Parathyroid adenoma (tissue), 2 donors: Measurements from ENCODE around the gene GRIA1.

Source experiments
- H2AFZ ChIP-seq: fragments of 300-600 bp; sonication (generic); one replicate; pipeline ENCODE4 v1.7.0; 2017; ENCODE audit warnings: antibody characterized with exemption, mild to moderate bottlenecking
- H3K27ac ChIP-seq: fragments of 300-600 bp; sonication (generic); one replicate; pipeline ENCODE4 v1.7.0; 2017
- H3K27me3 ChIP-seq: fragments of 300-600 bp; sonication (generic); one replicate; pipeline ENCODE4 v1.7.0; 2017; ENCODE audit warnings: low read length; ENCODE audit not compliant: control insufficient read depth, insufficient read depth
- H3K36me3 ChIP-seq: fragments of 300-600 bp; sonication (generic); one replicate; pipeline ENCODE4 v1.7.0; 2017; ENCODE audit warnings: low read length; ENCODE audit not compliant: control insufficient read depth, insufficient read depth
- H3K4me1 ChIP-seq: fragments of 300-600 bp; sonication (generic); one replicate; pipeline ENCODE4 v1.7.0; 2017; ENCODE audit warnings: control low read depth
- H3K4me2 ChIP-seq: fragments of 300-600 bp; sonication (generic); one replicate; pipeline ENCODE4 v1.7.0; 2017; ENCODE audit warnings: low read length
- H3K4me3 ChIP-seq: fragments of 300-600 bp; sonication (generic); one replicate; pipeline ENCODE4 v1.7.0; 2017; ENCODE audit warnings: low read depth, low read length
- H3K79me2 ChIP-seq: fragments of 300-600 bp; sonication (generic); one replicate; pipeline ENCODE4 v1.7.0; 2017; ENCODE audit warnings: control low read depth
- H3K9ac ChIP-seq: fragments of 300-600 bp; sonication (generic); one replicate; pipeline ENCODE4 v1.7.0; 2017; ENCODE audit warnings: mild to moderate bottlenecking
- H3K9me3 ChIP-seq: fragments of 300-600 bp; sonication (generic); one replicate; pipeline ENCODE4 v1.7.0; 2017; ENCODE audit warnings: low read length; ENCODE audit not compliant: control insufficient read depth
- CTCF ChIP-seq: fragments of 300-600 bp; sonication (generic); IDR thresholded peaks from one replicate; pipeline ENCODE4 v1.7.0; 2017; ENCODE audit warnings: antibody characterized with exemption, mild to moderate bottlenecking
- donor health status: primary hyperparathyroidism.

GRIA1 gene

GRCh38 chr5:153753645-153754432, 263.4 kb downstream of the GRIA1 start:
- Histone ChIP-seq H3K27me3 (no peaks in the 10 kb centered on the region), H2AFZ (no peak overlapping the region), H3K4me1 (no peaks in the 10 kb centered on the region), H3K27ac (no peak overlapping the region), H3K36me3 (no peaks in the 10 kb centered on the region), H3K9ac (no peak overlapping the region), H3K4me3 (no peak overlapping the region), H3K9me3 (no peaks in the 10 kb centered on the region), H3K79me2 (no peaks in the 10 kb centered on the region), H3K4me2 (no peak overlapping the region)
- no peak for TF ChIP-seq CTCF

GRCh38 chr5:153755913-153756500, 265.5 kb downstream of the GRIA1 start:
- H3K27me3 ChIP-seq: no peaks in the 10 kb centered on the region
- TF ChIP-seq CTCF: no peak
- H3K27ac ChIP-seq: no peak overlapping the region
- H3K9ac ChIP-seq: no peak overlapping the region
- no peaks in the 10 kb centered on the region for H3K79me2 ChIP-seq
- H2AFZ ChIP-seq: no peak overlapping the region
- no peak overlapping the region for H3K4me2 ChIP-seq
- no peaks in the 10 kb centered on the region for H3K36me3 ChIP-seq
- H3K4me1 ChIP-seq: no peaks in the 10 kb centered on the region
- H3K9me3 ChIP-seq: no peaks in the 10 kb centered on the region
- no peak overlapping the region for H3K4me3 ChIP-seq

- Histone ChIP-seq H3K27me3 (no peaks in the 10 kb centered on the region), H3K9me3 (no peaks in the 10 kb centered on the region), H3K9ac (no peak overlapping the region), H2AFZ (no peak overlapping the region), H3K36me3 (no peaks in the 10 kb centered on the region), H3K79me2 (no peaks in the 10 kb centered on the region), H3K27ac (no peak overlapping the region), H3K4me2 (no peak overlapping the region), H3K4me1 (no peaks in the 10 kb centered on the region), H3K4me3 (no peak overlapping the region)
- TF ChIP-seq CTCF: no peak
These were observed 266.1 kb downstream of the GRIA1 start for GRCh38 chr5:153756540-153756939.

GRCh38 chr5:153765987-153766386, 275.5 kb downstream of the GRIA1 start:
- TF ChIP-seq CTCF: no peak
- Histone ChIP-seq H3K4me1 (no peaks in the 10 kb centered on the region), H3K79me2 (no peaks in the 10 kb centered on the region), H3K9ac (no peak overlapping the region), H3K4me3 (no peak overlapping the region), H3K4me2 (no peak overlapping the region), H3K27me3 (no peaks in the 10 kb centered on the region), H3K9me3 (no peaks in the 10 kb centered on the region), H2AFZ (no peak overlapping the region), H3K36me3 (no peaks in the 10 kb centered on the region), H3K27ac (no peak overlapping the region)
